CD14-positive monocyte (primary cell): Measurements from ENCODE around the gene ANKRD52. TPM values are rescaled to one million over a fixed set of nuclear protein-coding genes. Genes with fewer than 3 reads are reported as not detected.

ENCODE experiments used
- DNase-seq, 3 donors: peaks; one replicate each; pipeline ENCODE4 v3.0.0-alpha.2; 2011 to 2022
- H2AFZ ChIP-seq: 2 replicates; pipeline ENCODE4 v1.6.0; 2012; ENCODE audit warnings: mild to moderate bottlenecking, low read depth, low read length, inconsistent platforms; ENCODE audit not compliant: insufficient read depth, poor library complexity, severe bottlenecking
- H3K27ac ChIP-seq, 2 donors: 1 replicate in 1 of 2; 2 replicates in 1 of 2; pipeline ENCODE4 v1.5.1; 2012 to 2013; ENCODE audit warnings: low read length in 2 of 2, control low read depth in 1 of 2, inconsistent platforms in 1 of 2, low read depth in 1 of 2, mild to moderate bottlenecking in 1 of 2
- H3K27me3 ChIP-seq, 2 donors: one replicate each; pipeline versions ENCODE4 v1.6.0 to v1.6.1; 2011 to 2013; ENCODE audit warnings: low read length in 2 of 2; ENCODE audit not compliant: control insufficient read depth in 2 of 2, insufficient read depth in 2 of 2
- H3K36me3 ChIP-seq, 2 donors: replicated peaks in 1 of 2; 1 replicate in 1 of 2; 2 replicates in 1 of 2; pipeline versions ENCODE4 v1.5.1 to v1.6.1; 2012 to 2013; ENCODE audit warnings: low read length in 2 of 2, control low read depth in 1 of 2, inconsistent platforms in 1 of 2, mild to moderate bottlenecking in 1 of 2; ENCODE audit not compliant: insufficient read depth in 2 of 2, control insufficient read depth in 1 of 2
- H3K4me1 ChIP-seq, 2 donors: 1 replicate in 1 of 2; 2 replicates in 1 of 2; pipeline versions ENCODE4 v1.5.1 to v1.6.1; 2012 to 2013; ENCODE audit warnings: low read length in 2 of 2, control low read depth in 1 of 2, inconsistent platforms in 1 of 2, mild to moderate bottlenecking in 1 of 2, moderate library complexity in 1 of 2; ENCODE audit not compliant: insufficient read depth in 2 of 2, control insufficient read depth in 1 of 2
- H3K4me2 ChIP-seq: replicated peaks from 2 replicates; pipeline ENCODE3; 2012; ENCODE audit warnings: low read length, moderate library complexity, mild to moderate bottlenecking; ENCODE audit not compliant: poor library complexity, severe bottlenecking; ENCODE audit errors: extremely low read depth
- H3K4me3 ChIP-seq, 3 experiments: fragments of 200-600 bp in 1 of 3; sonication (generic) in 1 of 3; replicated peaks in 1 of 3; 1 replicate in 2 of 3; 2 replicates in 1 of 3; pipeline ENCODE4 v1.5.1; 2011 to 2013; ENCODE audit warnings: low read length in 3 of 3, mild to moderate bottlenecking in 3 of 3, control low read depth in 2 of 3, low read depth in 2 of 3, inconsistent platforms in 1 of 3, moderate library complexity in 1 of 3
- H3K79me2 ChIP-seq: 2 replicates; pipeline ENCODE4 v1.6.0; 2012; ENCODE audit warnings: mild to moderate bottlenecking, control low read depth, inconsistent platforms, low read length, moderate library complexity; ENCODE audit not compliant: insufficient read depth
- H3K9ac ChIP-seq: 2 replicates; pipeline ENCODE4 v1.6.0; 2017; ENCODE audit warnings: low read length, mild to moderate bottlenecking; ENCODE audit not compliant: insufficient read depth, poor library complexity, severe bottlenecking
- H3K9me3 ChIP-seq, 2 donors: replicated peaks in 1 of 2; 1 replicate in 1 of 2; 2 replicates in 1 of 2; pipeline versions ENCODE4 v1.5.1 to v1.6.1; 2012 to 2013; ENCODE audit warnings: low read length in 2 of 2, control low read depth in 1 of 2; ENCODE audit not compliant: control insufficient read depth in 1 of 2, insufficient read depth in 1 of 2
- H4K20me1 ChIP-seq: 2 replicates; pipeline ENCODE4 v1.6.0; 2012; ENCODE audit warnings: mild to moderate bottlenecking, low read length, control low read depth, moderate library complexity; ENCODE audit not compliant: insufficient read depth
- H3K27ac Mint-ChIP-seq, 7 donors: one replicate each; pipeline ENCODE4 v1.8.0; 2020; ENCODE audit warnings: mild to moderate bottlenecking in 7 of 7, mixed read lengths in 7 of 7, moderate library complexity in 6 of 7, inconsistent platforms in 2 of 7
- H3K27me3 Mint-ChIP-seq, 3 donors: one replicate each; pipeline ENCODE4 v1.8.0; 2021 to 2022; ENCODE audit warnings: low read depth in 3 of 3, mild to moderate bottlenecking in 3 of 3, mixed read lengths in 3 of 3, moderate library complexity in 3 of 3, inconsistent platforms in 1 of 3
- H3K36me3 Mint-ChIP-seq, 2 donors: one replicate each; pipeline ENCODE4 v1.8.0; 2020; ENCODE audit warnings: mixed read lengths in 2 of 2, inconsistent platforms in 1 of 2, mild to moderate bottlenecking in 1 of 2
- H3K4me1 Mint-ChIP-seq: one replicate; pipeline ENCODE4 v1.8.0; 2020; ENCODE audit warnings: mild to moderate bottlenecking, mixed read lengths
- H3K4me3 Mint-ChIP-seq, 2 donors: one replicate each; pipeline ENCODE4 v1.8.0; 2020; ENCODE audit warnings: mild to moderate bottlenecking in 2 of 2, mixed read lengths in 2 of 2, moderate library complexity in 1 of 2
- H3K9me3 Mint-ChIP-seq, 7 donors: one replicate each; pipeline ENCODE4 v1.8.0; 2020 to 2022; ENCODE audit warnings: mixed read lengths in 7 of 7, mild to moderate bottlenecking in 6 of 7, moderate library complexity in 6 of 7, inconsistent platforms in 2 of 7
- CTCF ChIP-seq: fragments of 200-600 bp; IDR thresholded peaks from one replicate; pipeline ENCODE4 v1.8.0; 2022; ENCODE audit warnings: antibody characterized with exemption, mild to moderate bottlenecking
- WGBS: methylation state at CpG from one replicate; pipeline ENCODE4 v1.1.5; 2013; ENCODE audit warnings: missing lambda C conversion rate; ENCODE audit not compliant: insufficient coverage; 5-methylcytosine and 5-hydroxymethylcytosine counted together
- intact Hi-C, 2 donors: fragments of 100-400 bp; cut with micrococcal nuclease; formaldehyde crosslinking; loops; one replicate each; pipeline versions ENCODE4 v1.15.0 to v1.15.1; 2023
- polyA plus RNA-seq, 3 donors: library from polyadenylated mRNA; depleted of rRNA in 1 of 3; unstranded in 2 of 3; stranded (reverse) in 1 of 3; fragments of 300-500 nt in 2 of 3; fragments of >200 nt in 1 of 3; fragmentation: Illumina TruSeq in 2 of 3; gene quantifications; 1 replicate in 2 of 3; 2 replicates in 1 of 3; pipeline ENCODE4 v1.2.3, GENCODE V29; 2012 to 2021

ANKRD52 gene
- polyA plus RNA-seq, 3 donors, result 1.5 to 12.4 (median 2.4) TPM

- H3K4me2 ChIP-seq, result peak overlapping the region; percentile 87
- H3K9me3 ChIP-seq, result no peaks in the 10 kb centered on the region
- TF ChIP-seq CTCF, result no peak
- Mint-ChIP-seq H3K9me3 (peaks cover 0 to 2% (median 0%) of the 10 kb centered on the region in 7 donors), H3K27ac (peak overlapping the region; percentile 87 to 99 (median 92)), H3K4me3 (peak overlapping the region; percentile 76 to 85), H3K4me1 (peaks cover 42% of the 10 kb centered on the region), H3K36me3 (peaks cover 4 to 14% of the 10 kb centered on the region in 2 donors), H3K27me3 (no peaks in the 10 kb centered on the region)
- no peaks in the 10 kb centered on the region for H3K27me3 ChIP-seq
- H3K79me2 ChIP-seq, result peaks cover 36% of the 10 kb centered on the region
- H3K36me3 ChIP-seq, result no peaks in the 10 kb centered on the region
- intact Hi-C loops, result loop anchor here (2.0 to 5.0 kb wide), 4 partner anchors 36 to 105 kb away; partner anchors contain the start of genes ESYT1 (in 1 of the 2), MYL6 (in 1 of the 2), SMARCC2 (in 1 of the 2) and ZC3H10 (in 1 of the 2)
- peaks cover 44 to 48% of the 10 kb centered on the region in 2 donors for H3K4me1 ChIP-seq
- peak overlapping the region in 1 of 2 donors; percentile 94 for H3K27ac ChIP-seq
- DNase-seq, result peak in 2 of 3 donors; percentile 2 to 27
- H3K9ac ChIP-seq, result no peak overlapping the region
- peaks cover 8% of the 10 kb centered on the region for H4K20me1 ChIP-seq
- H2AFZ ChIP-seq, result peak overlapping the region; percentile 97
- peak overlapping the region; percentile 40 to 96 (median 40) for H3K4me3 ChIP-seq
- WGBS, result 12% methylated on average over 3 of the region's 15 CpGs
Measured at GRCh38 chr12:56223571-56224101, 34.5 kb downstream of the ANKRD52 start.

- no peak for TF ChIP-seq CTCF
- Histone ChIP-seq H2AFZ (peak overlapping the region; percentile 92), H3K4me3 (peak overlapping the region; percentile 71 to 96 (median 85)), H3K9me3 (no peaks in the 10 kb centered on the region), H3K27ac (peak overlapping the region; percentile 94), H4K20me1 (peaks cover 13% of the 10 kb centered on the region), H3K36me3 (peaks cover 1 to 2% of the 10 kb centered on the region in 2 donors), H3K27me3 (no peaks in the 10 kb centered on the region), H3K9ac (peak overlapping the region; percentile 82), H3K79me2 (peaks cover 47% of the 10 kb centered on the region), H3K4me1 (peaks cover 44 to 48% of the 10 kb centered on the region in 2 donors), H3K4me2 (peak overlapping the region; percentile 93)
- H3K4me1 Mint-ChIP-seq, result peaks cover 42% of the 10 kb centered on the region
- no peaks in the 10 kb centered on the region for H3K27me3 Mint-ChIP-seq
- H3K27ac Mint-ChIP-seq, result peak overlapping the region; percentile 98 to 100 (median 99)
- H3K4me3 Mint-ChIP-seq, result peak overlapping the region; percentile 95 to 98
- peaks cover 4 to 12% of the 10 kb centered on the region in 2 donors for H3K36me3 Mint-ChIP-seq
- DNase-seq, result peak in 1 of 3 donors; percentile 13
- whole genome bisulfite sequencing, result no CpG with 5 or more reads among the region's 4 CpGs
- H3K9me3 Mint-ChIP-seq, result peaks cover 0 to 2% (median 0%) of the 10 kb centered on the region in 7 donors
- intact Hi-C loops, result loop anchor here (2.0 to 5.0 kb wide), 4 partner anchors 35 to 104 kb away; partner anchors contain the start of genes ESYT1 (in 1 of the 2), MYL6 (in 1 of the 2), SMARCC2 (in 1 of the 2) and ZC3H10 (in 1 of the 2)
Measured at GRCh38 chr12:56222531-56222895, 35.7 kb downstream of the ANKRD52 start.
